Stimulated activated CD4-positive, alpha-beta T cell treated with anti-CD3 and anti-CD28 coated beads, Interleukin-2, amount 100 ng/mL, for 48 hours (primary cell): ENCODE measurements around the gene SHLD1.
A peak's percentile ranks its signal among the peaks of the same experiment; 100 is the strongest.

Source experiments
- DNase-seq, 2 donors: peaks; one replicate each; pipeline ENCODE4 v3.0.0-alpha.2; 2020

The SHLD1 gene

DNA sequence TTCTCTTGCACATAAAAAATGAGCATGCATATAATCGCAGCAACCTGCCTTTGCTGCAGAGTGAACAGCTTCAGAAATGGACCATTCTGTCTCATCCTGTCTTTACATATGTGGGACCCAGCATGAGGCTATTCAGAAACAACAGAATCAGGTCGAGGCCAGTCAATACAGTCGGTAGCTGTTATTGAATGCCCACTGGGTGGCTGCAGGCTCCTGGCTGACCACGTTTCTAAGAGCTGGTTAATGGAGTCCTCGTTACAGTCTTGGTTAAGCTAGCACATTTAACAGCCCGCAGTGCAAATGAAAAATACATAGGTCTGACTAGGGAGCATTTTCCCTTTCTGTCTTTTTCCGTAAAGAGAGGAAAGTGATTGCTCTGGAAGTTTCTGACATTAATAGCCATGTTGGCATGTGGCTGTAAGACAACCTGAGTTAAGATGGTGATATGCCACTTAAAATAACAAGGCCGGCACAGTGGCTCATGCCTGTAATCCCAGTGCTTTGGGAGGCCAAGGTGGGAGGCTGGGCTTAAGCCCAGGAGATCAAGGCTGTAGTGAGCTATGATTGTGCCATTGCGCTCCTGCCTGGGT is 75.0 kb downstream of the SHLD1 start:
- DNase-seq, result no peak

DNA sequence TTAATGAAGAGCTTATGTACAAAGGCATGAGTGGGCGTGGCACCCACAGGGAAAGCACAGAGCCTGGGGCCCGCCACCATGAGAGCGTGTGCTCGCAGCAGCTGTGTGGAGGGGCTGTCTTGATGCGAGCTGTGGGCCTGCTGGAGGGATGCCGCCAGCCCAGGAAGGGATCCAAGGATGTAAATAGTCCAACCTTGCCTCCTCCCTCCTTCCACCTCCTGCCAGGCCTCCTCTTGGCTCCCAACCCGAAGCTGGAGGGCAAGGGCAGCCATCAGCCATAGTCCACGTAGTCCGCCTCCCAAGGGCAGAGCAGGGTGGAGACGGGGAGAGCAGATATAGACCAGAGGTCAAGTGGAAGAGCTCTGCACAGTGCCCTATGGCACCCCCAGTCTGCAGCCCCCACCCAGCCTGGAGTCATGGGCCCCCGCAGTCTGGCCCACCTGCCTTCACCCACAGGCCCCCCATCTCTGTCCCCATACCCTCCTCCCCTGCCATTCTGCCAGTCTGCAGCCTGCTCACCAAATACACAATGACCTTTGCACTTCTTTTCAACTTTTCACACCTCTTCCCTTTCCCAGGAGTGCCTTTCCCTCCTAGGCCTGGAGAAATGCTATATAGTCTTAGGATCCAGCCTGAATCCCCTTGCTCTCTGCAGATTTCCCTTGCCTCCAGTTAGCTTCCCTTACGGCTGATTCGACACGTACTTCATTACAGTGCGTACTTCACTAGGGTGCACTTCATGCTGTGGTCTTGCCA is 77.1 kb downstream of the SHLD1 start:
- no peak for DNase-seq

DNA sequence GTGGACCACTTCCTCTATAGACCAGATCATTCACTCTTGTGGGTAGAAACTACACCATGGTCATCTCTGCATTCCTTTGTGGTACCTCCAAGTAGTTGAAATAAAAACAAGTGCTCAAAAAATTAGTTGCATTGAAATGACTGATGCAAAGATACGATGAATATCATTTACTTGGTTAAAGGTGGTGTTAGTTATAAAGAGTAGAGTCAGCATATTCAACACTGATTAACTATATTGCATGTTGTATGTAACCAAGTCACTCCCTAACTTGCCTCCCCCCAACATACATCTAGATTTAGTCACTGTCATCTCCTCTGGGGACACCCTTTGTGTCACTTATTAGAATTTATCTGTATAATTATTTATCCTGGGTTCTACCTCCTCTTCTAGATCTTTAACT is 77.7 kb downstream of the SHLD1 start:
- no peak for DNase-seq

DNA sequence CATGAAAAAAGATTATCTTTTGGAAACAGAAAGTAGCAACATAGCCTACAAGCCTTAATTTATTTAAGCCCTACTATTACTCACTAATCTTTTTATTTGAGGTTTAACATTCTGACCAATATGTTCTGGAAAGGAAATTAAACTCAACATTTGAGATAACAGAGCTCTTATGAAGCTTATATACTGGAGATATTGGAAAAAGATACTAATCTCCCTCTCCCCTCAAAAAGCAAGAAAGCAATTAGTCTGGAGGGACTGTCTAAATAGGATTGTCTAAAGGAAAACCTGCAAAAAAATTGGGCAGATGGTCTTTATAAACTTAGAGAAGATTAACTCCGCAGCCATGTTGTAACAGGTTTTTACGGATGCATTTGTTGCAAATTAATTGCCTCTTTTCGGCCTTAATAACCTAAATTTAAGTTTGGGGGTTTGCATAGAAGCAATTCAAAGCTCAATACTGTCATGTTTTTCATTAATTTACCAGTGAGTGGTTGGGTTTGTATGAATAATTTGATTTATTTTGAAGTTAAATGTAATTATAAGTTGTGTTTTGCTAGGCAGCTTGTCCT is 79.1 kb downstream of the SHLD1 start:
- DNase-seq, result no peak

- no peak for DNase-seq
Measured at GRCh38 chr20:5831539-5832237, 81.5 kb downstream of the SHLD1 start.

GRCh38 chr20:5833309-5833941 is 83.2 kb downstream of the SHLD1 start:
- no peak for DNase-seq

- DNase-seq, result no peak
Measured at GRCh38 chr20:5834436-5835005, 84.3 kb downstream of the SHLD1 start.

- DNase-seq, result no peak
Measured at GRCh38 chr20:5835321-5835821, 85.2 kb downstream of the SHLD1 start.

- DNase-seq, result no peak
Measured at GRCh38 chr20:5835871-5836270, 85.7 kb downstream of the SHLD1 start.

DNA sequence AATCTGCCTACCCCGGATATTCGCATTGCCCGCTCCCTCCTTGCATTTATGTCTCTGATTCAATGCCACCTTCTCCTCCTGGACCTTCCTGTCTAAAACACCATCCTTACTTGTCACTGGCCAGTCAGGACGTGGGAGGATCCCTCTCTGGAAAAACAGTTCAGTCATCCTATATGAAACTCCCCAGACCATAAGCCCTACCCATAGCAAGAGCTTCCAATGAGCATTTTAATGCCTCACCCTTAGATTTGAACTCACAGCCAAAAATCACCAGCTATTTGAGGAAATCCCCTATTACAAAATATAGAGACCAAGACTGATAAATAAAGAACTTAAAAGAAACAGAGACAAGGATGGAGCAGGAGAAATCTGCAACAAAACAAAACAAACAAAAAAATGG is 86.4 kb downstream of the SHLD1 start:
- no peak for DNase-seq

DNA sequence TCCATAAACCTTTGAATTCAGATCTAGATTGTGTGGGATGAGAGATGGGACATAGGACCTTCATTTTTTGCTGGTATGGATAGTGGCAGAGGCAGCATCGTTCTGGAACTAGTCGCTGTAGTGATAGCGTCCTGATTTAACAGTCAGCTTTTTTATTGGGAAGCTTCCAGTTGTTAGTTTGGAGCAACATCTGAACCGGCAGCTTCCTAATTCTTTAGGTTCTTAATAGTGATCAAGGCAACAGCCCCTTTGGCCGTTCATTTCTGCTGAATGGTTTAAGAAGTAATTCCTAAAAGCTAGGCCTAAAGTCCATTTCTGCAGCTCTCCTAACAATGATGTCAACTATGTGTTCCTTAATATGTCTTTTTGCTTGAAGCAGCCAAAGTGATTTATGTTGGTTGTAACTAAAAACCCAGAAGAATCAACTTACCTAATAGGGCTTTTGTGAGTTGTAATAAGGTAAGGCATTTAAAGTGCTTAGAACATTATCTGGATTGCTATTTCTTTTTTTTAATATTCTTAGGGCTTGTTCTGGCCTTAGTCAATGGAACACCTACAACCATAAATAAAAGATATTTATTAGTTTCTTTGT is 90.3 kb downstream of the SHLD1 start:
- no peak for DNase-seq

- no peak for DNase-seq
Measured at GRCh38 chr20:5841522-5841921, 91.3 kb downstream of the SHLD1 start.

DNA sequence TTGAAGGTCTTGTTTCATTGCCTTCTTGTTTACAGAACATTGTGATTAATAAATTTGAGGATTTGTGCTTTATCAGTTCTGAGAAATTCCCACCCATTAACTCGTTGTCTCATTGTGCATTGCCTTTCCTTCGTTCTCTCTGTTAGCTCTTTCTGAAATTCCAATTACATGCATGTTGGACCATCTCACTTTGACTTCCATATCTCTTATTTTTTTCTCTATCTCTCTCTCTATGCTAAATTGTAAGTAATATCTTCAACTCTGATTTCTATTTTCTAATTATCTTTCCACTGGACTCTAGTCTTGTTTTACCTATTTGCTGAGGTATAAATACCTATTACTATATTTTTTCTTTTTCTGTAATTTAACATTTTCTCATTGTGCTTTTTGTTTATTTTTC is 92.3 kb downstream of the SHLD1 start:
- DNase-seq, result no peak

- DNase-seq, result no peak
Measured at GRCh38 chr20:5843054-5843592, 92.9 kb downstream of the SHLD1 start.

DNA sequence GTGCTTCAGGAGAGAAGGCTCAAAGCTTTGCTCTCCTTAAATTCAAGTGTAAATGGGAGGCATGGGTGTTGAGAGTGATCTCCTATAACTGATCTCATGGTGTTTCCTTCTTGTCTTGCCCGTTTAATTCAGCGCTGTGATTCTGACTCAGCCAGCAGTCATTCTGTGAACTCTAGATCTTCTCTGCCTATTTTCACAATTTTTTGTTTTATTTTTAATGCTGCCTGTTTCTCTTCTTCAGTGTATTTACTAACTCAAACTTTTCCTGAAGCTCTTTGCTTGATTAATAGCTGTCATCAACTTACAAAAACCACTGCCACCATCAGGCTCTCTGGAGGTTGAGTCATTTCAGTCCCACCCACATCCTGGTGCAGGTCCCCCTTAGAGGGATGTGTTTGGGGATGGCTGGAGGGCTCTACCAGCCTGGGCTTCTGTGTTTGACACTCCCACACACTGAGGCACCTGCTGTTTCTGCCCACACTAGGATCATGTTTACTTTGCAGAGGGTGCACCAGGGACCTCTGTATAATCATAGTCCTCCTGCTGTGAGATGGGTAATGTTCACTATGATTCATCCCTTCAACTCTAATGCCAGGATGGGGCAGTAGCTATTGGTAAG is 94.0 kb downstream of the SHLD1 start:
- DNase-seq, result peak; percentile 40 to 48

- no peak for DNase-seq
Measured at GRCh38 chr20:5845681-5846615, 95.7 kb downstream of the SHLD1 start.

GRCh38 chr20:5848711-5849505 is 98.7 kb downstream of the SHLD1 start:
- no peak for DNase-seq

DNA sequence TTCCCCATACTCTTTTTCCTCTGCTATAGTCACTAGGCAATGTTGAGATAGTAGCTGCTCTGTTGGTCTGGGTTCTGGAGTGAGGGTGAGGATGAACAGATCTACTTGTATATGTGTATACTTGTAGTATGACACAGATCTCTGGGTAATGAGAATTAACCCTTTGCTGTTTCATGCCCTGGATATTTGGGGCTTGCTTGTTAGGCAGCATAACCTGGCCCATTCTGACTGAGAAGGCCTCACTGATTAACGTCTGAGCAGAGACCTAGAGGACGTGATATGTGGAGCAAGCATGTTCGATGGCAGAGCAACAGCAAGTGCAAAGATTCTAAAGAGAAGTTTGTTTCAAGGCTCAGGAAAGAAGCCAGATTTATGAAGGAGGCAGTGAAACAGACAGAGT is 105.7 kb downstream of the SHLD1 start:
- no peak for DNase-seq

GRCh38 chr20:5859608-5860007 is 109.4 kb downstream of the SHLD1 start:
- no peak for DNase-seq

GRCh38 chr20:5862703-5863039 is 112.5 kb downstream of the SHLD1 start:
- DNase-seq, result no peak
